WTC11 (cell line): Measurements from ENCODE around the gene PGGT1B. TPM values are rescaled to one million over a fixed set of nuclear protein-coding genes. Genes with fewer than 3 reads are reported as not detected.

Experiments used
- AR ChIP-seq: fragments of 250-450 bp; sonication (Bioruptor Pico); IDR thresholded peaks from 2 replicates; pipeline ENCODE4 v1.9.0; 2021; ENCODE audit warnings: mild to moderate bottlenecking
- ARID4B ChIP-seq: sonication (generic); formaldehyde crosslinking; IDR thresholded peaks from 2 replicates; pipeline ENCODE4 v1.8.0; 2023; ENCODE audit warnings: missing genetic modification reagents, mild to moderate bottlenecking, borderline replicate concordance
- ATF1 ChIP-seq: sonication (generic); formaldehyde crosslinking; IDR thresholded peaks from 2 replicates; pipeline ENCODE4 v1.8.1; 2023; ENCODE audit warnings: mild to moderate bottlenecking, moderate library complexity, missing genetic modification reagents
- E2F5 ChIP-seq: sonication (generic); formaldehyde crosslinking; IDR thresholded peaks from 2 replicates; pipeline ENCODE4 v1.8.1; 2022; ENCODE audit warnings: mild to moderate bottlenecking, moderate library complexity, missing genetic modification reagents
- FOXJ3 ChIP-seq: sonication (generic); formaldehyde crosslinking; IDR thresholded peaks from 2 replicates; pipeline ENCODE4 v1.9.0; 2021; ENCODE audit warnings: missing genetic modification reagents, mild to moderate bottlenecking, borderline replicate concordance
- FOXP4 ChIP-seq: sonication (generic); formaldehyde crosslinking; IDR thresholded peaks from 2 replicates; pipeline ENCODE4 v1.8.0; 2022; ENCODE audit warnings: mild to moderate bottlenecking, missing genetic modification reagents
- HMGA2 ChIP-seq: fragments of 250-450 bp; sonication (Bioruptor Pico); IDR thresholded peaks from 2 replicates; pipeline ENCODE4 v1.4.0; 2021; ENCODE audit warnings: mild to moderate bottlenecking, moderate library complexity
- IRF2 ChIP-seq: sonication (generic); formaldehyde crosslinking; IDR thresholded peaks from 2 replicates; pipeline ENCODE4 v1.8.0; 2022; ENCODE audit warnings: low read depth, missing genetic modification reagents, borderline replicate concordance
- PREB ChIP-seq: sonication (generic); formaldehyde crosslinking; IDR thresholded peaks from 2 replicates; pipeline ENCODE4 v1.8.1; 2022; ENCODE audit warnings: mild to moderate bottlenecking, missing genetic modification reagents, moderate library complexity, borderline replicate concordance
- SMAD3 ChIP-seq: sonication (generic); formaldehyde crosslinking; IDR thresholded peaks from 2 replicates; pipeline ENCODE4 v1.8.0; 2022; ENCODE audit warnings: missing genetic modification reagents, mild to moderate bottlenecking, borderline replicate concordance
- SMAD4 ChIP-seq: sonication (generic); formaldehyde crosslinking; IDR thresholded peaks from 2 replicates; pipeline ENCODE4 v1.8.0; 2022; ENCODE audit warnings: mild to moderate bottlenecking, missing genetic modification reagents
- SP1 ChIP-seq: sonication (generic); formaldehyde crosslinking; conservative IDR thresholded peaks from 2 replicates; pipeline ENCODE4 v1.8.1; 2022; ENCODE audit warnings: missing genetic modification reagents
- ZBTB43 ChIP-seq: sonication (generic); formaldehyde crosslinking; IDR thresholded peaks from 2 replicates; pipeline ENCODE4 v1.8.1; 2023; ENCODE audit warnings: mild to moderate bottlenecking, missing genetic modification reagents
- ZNF232 ChIP-seq: sonication (generic); formaldehyde crosslinking; IDR thresholded peaks from 2 replicates; pipeline ENCODE4 v1.8.0; 2022; ENCODE audit warnings: mild to moderate bottlenecking, missing genetic modification reagents
- ZNF396 ChIP-seq: fragments of 250-450 bp; sonication (Bioruptor Pico); IDR thresholded peaks from 2 replicates; pipeline ENCODE4 v1.8.0; 2021; ENCODE audit warnings: mild to moderate bottlenecking, moderate library complexity, borderline replicate concordance
- ZNF416 ChIP-seq: fragments of 250-450 bp; sonication (Bioruptor Pico); IDR thresholded peaks from 2 replicates; pipeline ENCODE4 v1.9.0; 2021; ENCODE audit warnings: mild to moderate bottlenecking, inconsistent platforms
- ZNF512 ChIP-seq: sonication (generic); formaldehyde crosslinking; IDR thresholded peaks from 2 replicates; pipeline ENCODE4 v1.8.1; 2022; ENCODE audit warnings: missing genetic modification reagents, borderline replicate concordance
- ZNF532 ChIP-seq: fragments of 250-450 bp; sonication (Bioruptor Pico); IDR thresholded peaks from 2 replicates; pipeline ENCODE4 v1.9.0; 2021; ENCODE audit warnings: mild to moderate bottlenecking, borderline replicate concordance
- total RNA-seq: library from RNA; stranded (reverse); gene quantifications from 3 replicates; pipeline ENCODE4 v1.2.3, GENCODE V29; 2021

PGGT1B gene
- total RNA-seq, 1 experiment from 2014 or later: 43.0 TPM

GRCh38 chr5:115296124-115297022 is 33.7 kb upstream of the PGGT1B start, which contains the start of gene CCDC112 (continued):
- TF ChIP-seq ZNF512 (CRISPR knock-in tag): peak; percentile 48; the same call in 1 of the 2 replicates
- no peak for TF ChIP-seq HMGA2 (CRISPR knock-in tag)
- peak; percentile 26; the same call in 1 of the 2 replicates for TF ChIP-seq ZNF416 (CRISPR knock-in tag)
- TF ChIP-seq FOXP4 (CRISPR knock-in tag): peak; percentile 84
- no peak for TF ChIP-seq ZNF532 (CRISPR knock-in tag)
- no peak for TF ChIP-seq ZNF232 (CRISPR knock-in tag)
- no peak for TF ChIP-seq PREB (CRISPR knock-in tag)
- peak; percentile 72 for TF ChIP-seq E2F5 (CRISPR knock-in tag)
- peak; percentile 89 for TF ChIP-seq SP1 (CRISPR knock-in tag)
- TF ChIP-seq ZBTB43 (CRISPR knock-in tag): peak; percentile 73; the same call in 1 of the 2 replicates
- no peak for TF ChIP-seq SMAD3 (CRISPR knock-in tag)
- TF ChIP-seq FOXJ3 (CRISPR knock-in tag): no peak
- TF ChIP-seq ARID4B (CRISPR knock-in tag): peak; percentile 91
- TF ChIP-seq ATF1: peak; percentile 63
- TF ChIP-seq ZNF396 (CRISPR knock-in tag): no peak
- TF ChIP-seq AR (CRISPR knock-in tag): no peak
- TF ChIP-seq SMAD4 (CRISPR knock-in tag): no peak; the same call in 1 of the 2 replicates
- TF ChIP-seq IRF2 (CRISPR knock-in tag): no peak
